ENCODE data around the gene WDR18. TPM values are rescaled to one million over a fixed set of nuclear protein-coding genes. Genes with fewer than 3 reads are reported as not detected.

The WDR18 gene
- polyA plus RNA-seq, 1 donor (not counting 4 experiments of a cell fraction or from before 2014, with no cell fraction given), result 26.3 TPM

DNA sequence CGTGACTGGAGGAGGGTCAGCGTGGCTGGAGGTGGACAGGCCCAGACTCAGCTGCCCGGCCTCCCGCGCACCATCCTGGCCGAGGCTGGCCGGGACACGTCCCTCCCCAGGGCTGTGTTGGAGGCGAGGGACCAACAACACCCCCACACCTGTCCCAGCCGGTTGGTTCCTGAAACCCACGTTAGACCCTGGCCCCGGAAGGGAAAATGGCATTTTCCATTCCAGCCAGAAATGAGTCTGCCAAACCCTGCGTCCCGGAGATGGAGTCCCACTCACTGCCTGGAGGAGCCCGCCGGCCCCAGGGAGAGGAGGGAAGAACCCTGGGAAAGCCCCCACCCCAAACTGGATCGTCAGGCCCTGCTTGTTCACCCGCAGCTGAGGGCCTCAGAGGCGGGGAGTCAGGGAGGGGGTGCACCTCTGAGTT is 4.8 kb upstream of the WDR18 start:
- dilution Hi-C loops (cut with MboI; ENCODE audit: extremely low pct_ligation_motif_present, low sequenced_read_pairs), result no loop called here
- Histone ChIP-seq H3K27me3 (ENCODE audit: control insufficient read depth, extremely low read depth, insufficient read depth, low read length) (peaks cover 7% of the 10 kb centered on the region), H4K20me1 (ENCODE audit: control insufficient read depth, extremely low read depth, insufficient read depth, low read length) (no peaks in the 10 kb centered on the region), H3K9me1 (ENCODE audit: control insufficient read depth, extremely low read depth, insufficient read depth, low read length) (no peaks in the 10 kb centered on the region), H3K9me3 (ENCODE audit: control insufficient read depth, low read depth, low read length) (no peaks in the 10 kb centered on the region), H3K4me2 (ENCODE audit: control insufficient read depth, extremely low read depth, insufficient read depth, low read depth, low read length) (no peak overlapping the region), H3K4me3 (ENCODE audit: control insufficient read depth in 2 of 3, extremely low read depth in 1 of 3, insufficient read depth in 2 of 3, low read depth in 1 of 3, low read length in 3 of 3) (no peak overlapping the region), H2AFZ (ENCODE audit: control insufficient read depth, low read length) (no peak overlapping the region), H3K36me3 (ENCODE audit: control insufficient read depth in 2 of 2, extremely low read depth in 1 of 2, insufficient read depth in 2 of 2, low read length in 2 of 2) (no peaks in the 10 kb centered on the region), H3K4me1 (ENCODE audit: control insufficient read depth, extremely low read depth, insufficient read depth, low read length) (peaks cover 8% of the 10 kb centered on the region), H3K79me2 (ENCODE audit: control insufficient read depth, insufficient read depth, low read length) (peaks cover 2% of the 10 kb centered on the region), H3K9ac (ENCODE audit: control insufficient read depth, extremely low read depth, insufficient read depth, low read length) (no peak overlapping the region), H3K27ac (ENCODE audit: control insufficient read depth, insufficient read depth, low read length) (no peak overlapping the region)
- TF ChIP-seq EZH2 (IDR thresholded peaks at IDR 0.05; ENCODE audit: low read length) (no peak), CTCF (optimal IDR thresholded peaks at IDR 0.05 in 1 of 3, IDR thresholded peaks at IDR 0.05 in 1 of 3, conservative IDR thresholded peaks at IDR 0.05 in 1 of 3; ENCODE audit: extremely low read depth in 1 of 3, insufficient read depth in 2 of 3, low read length in 3 of 3) (no peak)
- FAIRE-seq, result no peak
- DNase-seq (ENCODE audit: low read depth, low spot score), result no peak

DNA sequence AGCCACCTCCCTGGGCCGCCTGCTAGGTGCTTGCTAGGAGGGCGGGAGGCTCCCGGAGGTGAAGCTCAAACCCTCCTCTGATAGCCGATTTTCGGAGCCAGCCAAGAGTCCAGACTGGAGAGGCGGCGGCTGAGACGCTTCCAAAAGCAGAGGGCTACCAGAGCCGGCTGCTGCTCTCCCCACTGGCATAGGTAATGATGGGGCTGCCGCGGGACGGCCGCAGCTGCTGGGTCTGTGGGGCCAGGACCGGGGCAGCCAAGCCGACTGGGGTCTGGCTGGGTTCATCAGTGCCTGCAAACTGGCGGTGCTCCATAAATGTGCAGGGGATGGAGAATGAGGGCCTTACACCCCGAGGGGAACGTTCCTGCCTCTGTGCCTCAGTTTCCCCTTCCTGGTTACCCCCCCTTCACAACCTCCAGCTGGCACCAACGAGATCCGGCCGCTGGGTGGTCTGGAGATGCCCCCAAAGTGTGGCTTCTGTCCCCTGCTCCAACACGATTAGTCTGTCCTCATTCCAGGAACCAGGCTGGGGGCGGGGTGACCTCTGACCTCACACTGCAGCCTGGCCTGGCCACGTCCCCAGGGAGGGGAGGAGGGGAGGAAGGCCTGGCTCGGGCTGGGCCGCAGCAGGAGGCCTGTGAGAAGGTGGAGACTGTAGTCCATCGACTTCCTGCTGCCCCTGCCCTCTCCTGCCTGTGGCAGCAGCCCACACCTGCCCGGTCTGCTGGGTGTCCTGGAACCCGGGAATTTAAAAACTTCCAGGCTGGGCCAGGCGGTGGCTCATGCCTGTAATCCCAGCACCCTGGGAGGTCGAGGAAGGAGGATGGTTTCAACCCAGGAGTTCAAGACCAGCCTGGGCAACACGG is 3.8 kb upstream of the WDR18 start:
- no peak for TF ChIP-seq CTCF (optimal IDR thresholded peaks at IDR 0.05 in 1 of 3, IDR thresholded peaks at IDR 0.05 in 1 of 3, conservative IDR thresholded peaks at IDR 0.05 in 1 of 3; ENCODE audit: extremely low read depth in 1 of 3, insufficient read depth in 2 of 3, low read length in 3 of 3)
- TF ChIP-seq EZH2 (IDR thresholded peaks at IDR 0.05; ENCODE audit: low read length), result no peak
- H3K9me1 ChIP-seq (ENCODE audit: control insufficient read depth, extremely low read depth, insufficient read depth, low read length), result no peaks in the 10 kb centered on the region
- FAIRE-seq, result no peak
- DNase-seq (ENCODE audit: low read depth, low spot score), result no peak
- no peaks in the 10 kb centered on the region for H3K9me3 ChIP-seq (ENCODE audit: control insufficient read depth, low read depth, low read length)
- H3K27ac ChIP-seq (ENCODE audit: control insufficient read depth, insufficient read depth, low read length), result no peak overlapping the region
- no peak overlapping the region for H2AFZ ChIP-seq (ENCODE audit: control insufficient read depth, low read length)
- H4K20me1 ChIP-seq (ENCODE audit: control insufficient read depth, extremely low read depth, insufficient read depth, low read length), result no peaks in the 10 kb centered on the region
- H3K27me3 ChIP-seq (ENCODE audit: control insufficient read depth, extremely low read depth, insufficient read depth, low read length), result peaks cover 7% of the 10 kb centered on the region
- no peak overlapping the region for H3K4me3 ChIP-seq (ENCODE audit: control insufficient read depth in 2 of 3, extremely low read depth in 1 of 3, insufficient read depth in 2 of 3, low read depth in 1 of 3, low read length in 3 of 3)
- no peaks in the 10 kb centered on the region for H3K36me3 ChIP-seq (ENCODE audit: control insufficient read depth in 2 of 2, extremely low read depth in 1 of 2, insufficient read depth in 2 of 2, low read length in 2 of 2)
- H3K79me2 ChIP-seq (ENCODE audit: control insufficient read depth, insufficient read depth, low read length), result peaks cover 10% of the 10 kb centered on the region
- H3K9ac ChIP-seq (ENCODE audit: control insufficient read depth, extremely low read depth, insufficient read depth, low read length), result no peak overlapping the region
- dilution Hi-C loops (cut with MboI; ENCODE audit: extremely low pct_ligation_motif_present, low sequenced_read_pairs), result no loop called here
- peaks cover 14% of the 10 kb centered on the region for H3K4me1 ChIP-seq (ENCODE audit: control insufficient read depth, extremely low read depth, insufficient read depth, low read length)
- H3K4me2 ChIP-seq (ENCODE audit: control insufficient read depth, extremely low read depth, insufficient read depth, low read depth, low read length), result no peak overlapping the region

Measured in keratinocyte (primary cell).